Stimulated activated CD8-positive, alpha-beta memory T cell treated with anti-CD3 and anti-CD28 coated beads, Interleukin-12 subunit alpha, Interleukin-12 subunit beta, amount 100 ng/mL, for 24 hours (primary cell): ENCODE results near the gene NCKIPSD.

Source experiments
- DNase-seq: peaks from one replicate; pipeline ENCODE4 v3.0.0-alpha.2; 2020; ENCODE audit errors: extremely low read depth

NCKIPSD gene

GRCh38 chr3:48696601-48697000 is 10.9 kb upstream of the NCKIPSD start:
- DNase-seq: no peak

- no peak for DNase-seq
Observed at GRCh38 chr3:48696156-48696555, 10.4 kb upstream of the NCKIPSD start.

GRCh38 chr3:48695393-48695753 is 9.7 kb upstream of the NCKIPSD start:
- no peak for DNase-seq

DNA sequence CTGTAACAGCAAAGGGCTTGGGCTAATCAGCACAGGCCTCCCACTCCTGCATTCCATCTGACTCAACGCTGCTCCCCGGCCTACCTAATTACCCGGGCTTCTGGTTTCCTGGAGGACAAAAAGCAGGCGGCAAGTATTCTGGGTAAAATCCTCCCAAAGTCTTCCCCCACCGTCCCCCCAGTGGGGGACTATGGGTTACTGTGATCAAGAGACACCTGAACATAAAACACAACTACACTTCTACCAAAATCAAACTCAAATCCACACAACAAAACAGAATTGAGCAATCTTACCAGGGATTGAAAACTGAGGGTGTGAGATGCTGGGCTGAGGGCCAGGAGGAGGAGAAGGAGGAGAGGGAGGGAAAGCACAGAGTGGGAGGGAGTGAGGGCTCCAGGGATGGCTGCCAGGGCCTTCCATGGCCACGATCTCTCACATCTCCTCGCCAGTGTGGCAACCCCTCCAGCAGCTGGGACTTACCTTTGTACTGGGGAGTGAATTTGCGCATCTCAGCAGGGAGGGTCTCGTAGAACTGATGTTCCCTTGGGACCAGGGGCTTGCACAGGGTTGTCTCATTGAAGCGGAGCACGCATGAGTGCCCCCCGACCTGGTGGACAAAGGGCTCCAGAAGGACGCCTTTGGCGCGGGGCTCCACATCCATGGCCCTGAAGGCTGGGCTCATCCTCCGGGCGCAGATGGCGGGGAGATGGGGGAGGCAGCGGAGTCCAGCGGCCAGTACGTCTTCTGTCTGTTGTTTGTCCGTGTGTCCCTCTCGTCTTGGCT is 9.1 kb upstream of the NCKIPSD start:
- no peak for DNase-seq

DNA sequence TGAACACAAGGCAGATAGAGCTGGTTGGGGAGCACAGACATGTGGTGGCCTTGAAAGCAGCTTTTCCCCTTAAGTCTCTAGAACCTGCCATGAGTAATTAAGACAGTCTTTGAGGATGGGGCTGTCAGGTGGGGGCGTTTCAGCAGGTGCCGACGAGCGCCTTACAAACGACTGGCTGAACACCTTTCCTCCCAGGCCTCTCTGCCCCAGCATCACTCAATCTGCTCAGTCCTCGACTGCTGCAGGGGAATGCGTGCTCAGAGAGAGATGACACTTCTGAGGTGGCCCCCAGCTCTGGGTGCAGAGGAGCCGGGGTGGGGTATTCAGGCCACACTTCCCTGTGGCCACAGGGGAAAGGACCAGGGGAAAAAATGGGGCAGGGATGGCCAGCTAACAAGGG is 8.1 kb upstream of the NCKIPSD start:
- no peak for DNase-seq

DNA sequence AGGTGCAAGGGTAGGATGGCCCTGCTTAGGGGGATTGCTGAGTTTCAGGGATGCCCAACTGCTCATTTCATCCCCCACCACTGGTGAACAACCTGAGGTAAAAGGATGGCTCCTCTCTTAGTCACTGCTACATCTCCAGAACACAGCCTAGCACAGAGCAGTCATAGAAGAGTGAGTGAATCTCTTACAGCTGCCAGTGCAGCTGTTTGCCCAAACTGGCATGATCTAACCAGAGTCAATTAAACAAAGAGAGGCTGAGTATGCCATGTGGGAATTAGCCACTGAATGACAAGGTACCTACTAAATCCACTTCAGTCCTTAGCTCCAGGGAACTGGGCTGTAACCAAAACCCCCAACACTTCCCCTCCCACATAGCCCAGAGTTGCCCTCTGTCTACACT is 6.8 kb upstream of the NCKIPSD start:
- DNase-seq: no peak

- no peak for DNase-seq
Observed at GRCh38 chr3:48690846-48691458, 5.2 kb upstream of the NCKIPSD start.

DNA sequence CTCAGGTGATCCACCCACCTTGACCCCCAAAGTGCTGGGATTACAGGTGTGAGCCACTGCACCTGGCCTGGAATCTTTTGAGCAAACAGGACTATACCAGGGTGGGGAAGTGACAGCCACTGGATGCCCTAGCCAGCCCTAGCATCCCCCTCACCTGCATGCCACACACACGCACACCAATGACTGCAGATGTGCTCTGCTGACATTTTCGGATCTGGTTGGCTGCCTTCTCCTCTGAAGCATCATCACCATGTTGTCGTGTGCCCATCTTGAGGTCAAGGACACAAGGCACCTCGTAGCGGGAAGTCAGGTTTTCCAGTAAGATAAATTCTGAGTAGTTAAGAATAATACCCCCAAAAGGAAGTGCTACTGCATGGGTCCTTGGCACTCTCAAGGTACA is 3.7 kb upstream of the NCKIPSD start:
- no peak for DNase-seq

DNA sequence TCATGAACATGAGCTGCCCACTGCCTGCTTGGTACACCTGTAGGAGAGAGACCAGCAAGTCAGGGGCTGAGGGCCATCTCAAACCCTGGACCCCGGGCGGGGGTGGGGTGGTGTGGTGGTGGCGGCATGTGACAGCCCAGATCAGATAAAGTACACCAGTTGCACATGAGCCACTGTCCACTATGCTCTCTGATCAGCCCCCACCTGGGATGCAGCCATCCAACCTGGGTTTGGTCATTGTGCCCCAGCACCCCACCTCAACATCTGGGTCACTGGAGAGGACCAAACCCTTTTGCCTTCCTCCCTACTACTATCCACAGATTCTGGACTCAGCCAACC is 3.0 kb upstream of the NCKIPSD start:
- no peak for DNase-seq

- DNase-seq: no peak
Observed at GRCh38 chr3:48688032-48688736, 2.5 kb upstream of the NCKIPSD start.

- DNase-seq: no peak
Observed at GRCh38 chr3:48687220-48687678, 1.5 kb upstream of the NCKIPSD start.

DNA sequence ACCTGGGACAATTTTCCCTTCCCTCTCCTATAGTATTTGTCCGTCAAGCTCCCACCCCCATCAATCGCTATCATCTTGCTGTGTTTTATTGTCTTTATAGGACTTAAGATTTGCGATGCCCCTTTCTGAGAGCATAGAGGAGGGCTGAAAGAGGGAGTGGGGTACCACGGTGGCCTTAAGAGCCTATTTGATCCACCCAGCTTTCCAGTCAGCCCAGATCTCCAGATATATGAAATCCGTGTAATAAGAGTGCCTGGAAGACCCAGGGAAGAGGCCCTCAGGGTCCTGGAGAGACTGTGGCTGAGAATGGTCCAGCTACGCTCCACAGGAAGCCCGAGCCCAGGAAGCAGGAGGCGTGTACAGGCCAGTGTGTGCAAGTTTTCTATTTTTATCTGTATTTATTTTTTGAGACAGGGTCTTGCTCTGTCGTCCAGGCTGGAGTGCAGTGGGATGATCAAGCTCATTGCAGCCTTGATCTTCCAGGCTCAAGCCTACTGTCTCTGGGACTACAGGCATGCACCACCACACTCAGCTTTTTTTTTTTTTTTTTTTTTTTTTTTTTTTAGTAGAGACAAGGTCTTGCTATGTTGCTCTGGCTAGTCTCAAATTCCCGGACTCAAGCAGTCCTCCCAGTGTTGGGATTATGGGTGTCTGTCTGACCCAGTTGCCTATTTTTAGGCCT is 964 bp upstream of the NCKIPSD start:
- no peak for DNase-seq

- no peak for DNase-seq
Observed at GRCh38 chr3:48685293-48685602, 467 bp downstream of the NCKIPSD start.

DNA sequence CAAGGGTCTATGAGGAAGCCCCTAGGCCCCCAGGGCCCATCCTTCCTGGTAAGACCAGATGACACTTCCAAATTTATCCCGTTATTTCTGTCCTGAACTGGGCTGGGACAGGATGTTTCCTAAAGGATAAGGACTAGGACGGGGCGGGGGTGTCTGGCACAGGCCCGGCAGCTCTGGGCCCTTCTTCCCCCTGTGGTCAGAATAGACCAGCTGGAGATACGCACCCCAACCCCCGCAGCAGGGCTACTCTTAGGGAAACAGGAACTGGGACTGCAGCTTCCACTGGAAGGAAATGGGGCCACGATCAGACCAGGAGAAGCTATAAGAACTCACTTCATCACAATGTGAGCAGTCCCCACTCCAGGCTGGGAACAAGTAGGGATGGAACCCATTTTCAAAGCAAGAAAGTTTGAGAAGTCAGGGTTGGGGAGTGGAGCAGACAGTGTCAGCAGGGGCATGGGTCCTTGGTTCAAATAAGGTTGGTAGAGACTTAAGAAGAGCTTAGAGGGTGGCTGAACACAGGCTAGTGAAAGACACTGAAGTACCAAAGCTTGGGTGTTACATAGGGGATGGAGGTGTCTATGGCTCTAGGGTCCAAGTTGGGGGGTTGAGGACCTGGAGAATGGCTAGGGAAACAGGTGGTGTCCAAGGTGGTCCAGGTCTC is 1.1 kb downstream of the NCKIPSD start:
- DNase-seq: no peak

DNA sequence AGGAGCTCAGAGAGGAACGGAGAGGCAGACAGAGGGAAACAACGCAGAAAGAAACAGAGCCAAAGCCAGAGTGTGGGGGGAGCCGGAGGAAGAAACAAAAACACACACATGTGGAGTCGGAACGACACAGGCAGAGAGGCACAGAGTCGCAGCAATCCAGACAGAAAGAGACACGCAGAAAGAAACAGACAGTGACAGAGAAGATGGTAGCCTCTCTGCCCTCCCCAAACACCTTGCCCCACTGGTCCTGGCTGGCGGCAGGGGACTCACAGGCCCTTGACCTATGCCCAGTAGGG is 1.7 kb downstream of the NCKIPSD start:
- no peak for DNase-seq

DNA sequence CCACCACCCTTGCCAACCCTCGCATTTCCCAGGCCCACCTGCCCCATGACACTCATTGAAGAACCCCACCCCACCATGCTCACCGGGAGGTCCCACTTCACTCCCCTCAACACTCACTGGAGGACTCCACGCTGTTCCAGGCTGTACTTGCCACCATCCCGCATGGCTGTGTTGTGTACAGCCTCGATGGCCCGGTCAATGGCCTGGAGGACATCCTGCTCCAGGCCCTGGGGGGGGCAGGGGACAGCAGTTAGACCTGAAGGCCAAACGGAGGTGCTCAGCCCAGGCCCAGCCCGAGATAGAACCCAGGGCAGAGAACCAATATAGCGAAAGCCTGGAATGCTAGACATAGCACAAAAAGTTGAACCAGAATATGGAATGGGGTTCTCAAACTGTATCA is 2.9 kb downstream of the NCKIPSD start:
- DNase-seq: no peak

GRCh38 chr3:48681974-48682610 is 3.6 kb downstream of the NCKIPSD start:
- no peak for DNase-seq

- DNase-seq: no peak
Observed at GRCh38 chr3:48681541-48681880, 4.2 kb downstream of the NCKIPSD start.

DNA sequence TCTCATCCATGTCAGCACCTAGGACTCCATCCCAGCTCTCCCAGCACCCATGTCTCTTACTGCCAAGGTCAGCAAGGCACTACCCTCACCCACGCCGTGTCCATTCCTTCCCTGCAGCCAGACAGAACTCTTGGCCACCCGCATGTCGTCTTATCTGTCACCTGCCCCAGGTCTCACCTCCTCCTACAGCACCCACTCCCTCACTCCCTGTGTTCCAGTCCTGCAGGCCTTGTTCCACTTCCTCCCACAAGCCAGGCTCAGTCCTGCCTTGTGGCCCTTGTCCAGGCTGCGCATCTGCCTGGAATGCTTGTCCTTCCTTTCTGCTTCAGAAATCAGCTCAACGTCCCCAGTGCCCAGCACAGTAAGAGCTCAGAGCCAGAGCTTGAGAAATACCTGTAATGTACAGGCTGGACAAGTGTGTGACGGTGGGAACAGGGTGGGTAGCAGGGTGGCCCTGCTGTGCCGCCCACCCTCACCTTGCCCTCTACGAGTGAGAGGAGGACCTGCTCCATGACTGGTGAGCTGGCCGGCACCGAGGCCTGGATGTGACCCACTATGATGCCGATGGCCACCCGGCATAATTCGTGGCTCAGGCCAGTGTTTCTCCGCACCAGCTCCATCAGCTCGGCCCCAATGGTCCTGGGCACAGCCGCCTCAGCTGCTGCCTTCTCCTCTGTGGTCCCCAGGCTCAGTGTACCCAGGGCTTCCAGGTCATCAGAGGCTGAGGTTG is 4.7 kb downstream of the NCKIPSD start:
- DNase-seq: no peak

- no peak for DNase-seq
Observed at GRCh38 chr3:48679411-48680391, 6.0 kb downstream of the NCKIPSD start.
